K562 (cell line): ENCODE measurements around the gene PIGK. TPM values are rescaled to one million over a fixed set of nuclear protein-coding genes. Genes with fewer than 3 reads are reported as not detected.
A peak's percentile ranks its signal among the peaks of the same experiment; 100 is the strongest.

Experiments
- ELF4 ChIP-seq: fragments of 450-650 bp; formaldehyde crosslinking; IDR thresholded peaks from 2 replicates; pipeline ENCODE4 v1.4.0; 2022; ENCODE audit warnings: missing genetic modification characterization
- ESRRB ChIP-seq: fragments of 250-450 bp; sonication (Bioruptor Pico); IDR thresholded peaks from 2 replicates; pipeline ENCODE4 v1.5.0; 2020; ENCODE audit warnings: mild to moderate bottlenecking, moderate library complexity, borderline replicate concordance
- MTA3 ChIP-seq: fragments of 450-650 bp; formaldehyde crosslinking; IDR thresholded peaks from 2 replicates; pipeline ENCODE4 v1.6.1; 2017; ENCODE audit warnings: mild to moderate bottlenecking, borderline replicate concordance
- PHB2 ChIP-seq: fragments of 450-650 bp; IDR thresholded peaks from 2 replicates; pipeline ENCODE4 v1.6.1; 2017; ENCODE audit warnings: low read depth
- POLR3A ChIP-seq: IDR thresholded peaks from 2 replicates; pipeline ENCODE4 v1.6.1; 2011; ENCODE audit warnings: borderline replicate concordance, mild to moderate bottlenecking, moderate library complexity; ENCODE audit not compliant: insufficient read length, insufficient read depth; ENCODE audit errors: extremely low read depth
- SMARCC2 ChIP-seq: fragments of 450-650 bp; IDR thresholded peaks from 2 replicates; pipeline ENCODE4 v1.6.1; 2017; ENCODE audit warnings: antibody characterized with exemption, moderate library complexity, mild to moderate bottlenecking, low read depth
- TEAD1 ChIP-seq, 2 experiments: fragments of 450-650 bp in 1 of 2; sonication (generic) in 1 of 2; formaldehyde crosslinking; IDR thresholded peaks; 2 replicates each; pipeline versions ENCODE4 v1.4.0 to v1.8.0; 2020 to 2022; ENCODE audit warnings: mild to moderate bottlenecking in 2 of 2, missing genetic modification reagents in 1 of 2
- XRCC5 ChIP-seq: fragments of 200-400 bp; formaldehyde crosslinking; IDR thresholded peaks from 2 replicates; pipeline ENCODE4 v1.6.1; 2017; ENCODE audit warnings: low read depth, mild to moderate bottlenecking, low read length
- ZNF239 ChIP-seq: fragments of 250-450 bp; sonication (Bioruptor Pico); IDR thresholded peaks from 2 replicates; pipeline ENCODE4 v1.4.0; 2020; ENCODE audit warnings: mild to moderate bottlenecking
- ZNF263 ChIP-seq: sonication (generic); formaldehyde crosslinking; IDR thresholded peaks from 2 replicates; pipeline ENCODE4 v1.8.0; 2022; ENCODE audit warnings: mild to moderate bottlenecking, missing genetic modification reagents, borderline replicate concordance
- ZNF778 ChIP-seq: fragments of 450-650 bp; formaldehyde crosslinking; IDR thresholded peaks from 2 replicates; pipeline ENCODE4 v1.4.0; 2020; ENCODE audit warnings: mild to moderate bottlenecking, moderate library complexity
- polyA plus RNA-seq, 8 experiments: library from polyadenylated mRNA; depleted of rRNA in 4 of 8; stranded (reverse) in 5 of 8; unstranded in 3 of 8; fragments of >200 nt; fragmentation: Nextera tagmentation in 2 of 8; fragmentation: Illumina TruSeq in 1 of 8; extraction: Ambion mirVana in 2 of 8; extraction: Trizol in 1 of 8; gene quantifications; 2 replicates each; pipeline versions ENCODE4 v1.2.1 to v1.2.3, GENCODE V29; 2011 to 2014; ENCODE audit warnings: inconsistent platforms in 1 of 8, missing spikeins in 1 of 8
- total RNA-seq, 7 experiments: library from RNA; depleted of rRNA in 6 of 7; stranded (reverse); fragments of >200 nt in 6 of 7; fragmentation: Illumina TruSeq in 2 of 7; extraction: Trizol in 2 of 7; gene quantifications; 2 replicates each; pipeline versions ENCODE4 v1.2.1 to v1.2.3, GENCODE V29; 2011 to 2021; ENCODE audit warnings: low replicate concordance in 1 of 7
- TF ChIP-seq, protein P1 (sequence below): sonication (generic); formaldehyde crosslinking; IDR thresholded peaks from 2 replicates; pipeline ENCODE4 v1.8.1; 2023; ENCODE audit warnings: mild to moderate bottlenecking, missing genetic modification reagents
- TF ChIP-seq, protein P2 (sequence below): fragments of 450-650 bp; formaldehyde crosslinking; IDR thresholded peaks from 2 replicates; pipeline ENCODE4 v1.4.0; 2020; ENCODE audit warnings: mild to moderate bottlenecking, mixed read lengths
- TF ChIP-seq, protein P3 (sequence below): fragments of 250-450 bp; sonication (Bioruptor Pico); IDR thresholded peaks from 2 replicates; pipeline ENCODE4 v1.4.0; 2020; ENCODE audit warnings: mild to moderate bottlenecking, moderate library complexity, borderline replicate concordance

PIGK gene
- total and polyA plus RNA-seq, 9 of the 15 experiments (the other 6 are each of a cell fraction or from before 2014, with no cell fraction given), result 15.7 to 59.5 (median 29.9) TPM

DNA sequence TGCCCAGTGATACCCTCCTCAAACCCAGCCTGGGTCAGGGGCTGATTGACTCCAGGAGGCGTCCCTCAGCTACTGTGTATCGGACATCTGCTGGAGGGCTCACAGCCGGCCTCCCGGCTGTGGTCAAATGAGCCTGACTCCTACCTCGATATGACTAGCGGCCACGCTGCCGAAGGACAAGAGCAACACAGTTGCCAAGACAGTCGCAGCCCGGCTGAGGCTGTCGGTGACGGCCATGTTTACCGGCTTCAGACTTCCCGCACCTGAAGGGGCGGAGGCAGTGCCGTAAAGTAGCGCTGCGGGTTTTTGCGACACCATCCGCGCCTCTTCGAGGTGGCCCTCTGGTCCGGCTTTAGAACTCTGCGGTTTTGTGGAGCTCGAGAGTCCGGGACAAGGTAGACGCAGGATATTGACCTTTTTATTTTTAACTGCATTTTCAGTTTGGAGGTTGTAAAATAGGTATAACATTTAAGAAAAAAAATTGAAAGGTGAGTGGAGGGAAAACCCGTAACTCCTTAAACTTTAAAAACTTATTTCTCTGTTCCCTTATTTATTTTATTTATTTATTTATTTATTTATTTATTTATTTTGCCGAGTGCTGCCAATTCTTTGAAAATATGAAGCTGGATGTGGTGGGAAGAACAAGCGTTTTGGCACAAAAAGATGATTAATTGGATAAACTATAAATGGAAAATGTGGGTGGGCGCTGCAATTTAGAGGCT is at the start of gene PIGK (continued):
- TF ChIP-seq, protein P1, sequence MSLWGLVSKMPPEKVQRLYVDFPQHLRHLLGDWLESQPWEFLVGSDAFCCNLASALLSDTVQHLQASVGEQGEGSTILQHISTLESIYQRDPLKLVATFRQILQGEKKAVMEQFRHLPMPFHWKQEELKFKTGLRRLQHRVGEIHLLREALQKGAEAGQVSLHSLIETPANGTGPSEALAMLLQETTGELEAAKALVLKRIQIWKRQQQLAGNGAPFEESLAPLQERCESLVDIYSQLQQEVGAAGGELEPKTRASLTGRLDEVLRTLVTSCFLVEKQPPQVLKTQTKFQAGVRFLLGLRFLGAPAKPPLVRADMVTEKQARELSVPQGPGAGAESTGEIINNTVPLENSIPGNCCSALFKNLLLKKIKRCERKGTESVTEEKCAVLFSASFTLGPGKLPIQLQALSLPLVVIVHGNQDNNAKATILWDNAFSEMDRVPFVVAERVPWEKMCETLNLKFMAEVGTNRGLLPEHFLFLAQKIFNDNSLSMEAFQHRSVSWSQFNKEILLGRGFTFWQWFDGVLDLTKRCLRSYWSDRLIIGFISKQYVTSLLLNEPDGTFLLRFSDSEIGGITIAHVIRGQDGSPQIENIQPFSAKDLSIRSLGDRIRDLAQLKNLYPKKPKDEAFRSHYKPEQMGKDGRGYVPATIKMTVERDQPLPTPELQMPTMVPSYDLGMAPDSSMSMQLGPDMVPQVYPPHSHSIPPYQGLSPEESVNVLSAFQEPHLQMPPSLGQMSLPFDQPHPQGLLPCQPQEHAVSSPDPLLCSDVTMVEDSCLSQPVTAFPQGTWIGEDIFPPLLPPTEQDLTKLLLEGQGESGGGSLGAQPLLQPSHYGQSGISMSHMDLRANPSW (CRISPR knock-in tag), result no peak
- no peak for TF ChIP-seq TEAD1 (CRISPR knock-in tag; IDR thresholded peaks at IDR 0.05)
- peak; percentile 23; the same call in 1 of the 2 replicates for TF ChIP-seq MTA3
- TF ChIP-seq SMARCC2, result no peak
- no peak for TF ChIP-seq XRCC5
- TF ChIP-seq ZNF778 (CRISPR knock-in tag), result no peak
- no peak for TF ChIP-seq ESRRB (CRISPR knock-in tag)
- no peak for TF ChIP-seq PHB2
- TF ChIP-seq, protein P2, sequence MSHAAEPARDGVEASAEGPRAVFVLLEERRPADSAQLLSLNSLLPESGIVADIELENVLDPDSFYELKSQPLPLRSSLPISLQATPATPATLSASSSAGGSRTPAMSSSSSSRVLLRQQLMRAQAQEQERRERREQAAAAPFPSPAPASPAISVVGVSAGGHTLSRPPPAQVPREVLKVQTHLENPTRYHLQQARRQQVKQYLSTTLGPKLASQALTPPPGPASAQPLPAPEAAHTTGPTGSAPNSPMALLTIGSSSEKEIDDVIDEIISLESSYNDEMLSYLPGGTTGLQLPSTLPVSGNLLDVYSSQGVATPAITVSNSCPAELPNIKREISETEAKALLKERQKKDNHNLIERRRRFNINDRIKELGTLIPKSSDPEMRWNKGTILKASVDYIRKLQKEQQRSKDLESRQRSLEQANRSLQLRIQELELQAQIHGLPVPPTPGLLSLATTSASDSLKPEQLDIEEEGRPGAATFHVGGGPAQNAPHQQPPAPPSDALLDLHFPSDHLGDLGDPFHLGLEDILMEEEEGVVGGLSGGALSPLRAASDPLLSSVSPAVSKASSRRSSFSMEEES, result no peak
- TF ChIP-seq ZNF263, result no peak
- TF ChIP-seq ELF4, result no peak
- TF ChIP-seq, protein P3, sequence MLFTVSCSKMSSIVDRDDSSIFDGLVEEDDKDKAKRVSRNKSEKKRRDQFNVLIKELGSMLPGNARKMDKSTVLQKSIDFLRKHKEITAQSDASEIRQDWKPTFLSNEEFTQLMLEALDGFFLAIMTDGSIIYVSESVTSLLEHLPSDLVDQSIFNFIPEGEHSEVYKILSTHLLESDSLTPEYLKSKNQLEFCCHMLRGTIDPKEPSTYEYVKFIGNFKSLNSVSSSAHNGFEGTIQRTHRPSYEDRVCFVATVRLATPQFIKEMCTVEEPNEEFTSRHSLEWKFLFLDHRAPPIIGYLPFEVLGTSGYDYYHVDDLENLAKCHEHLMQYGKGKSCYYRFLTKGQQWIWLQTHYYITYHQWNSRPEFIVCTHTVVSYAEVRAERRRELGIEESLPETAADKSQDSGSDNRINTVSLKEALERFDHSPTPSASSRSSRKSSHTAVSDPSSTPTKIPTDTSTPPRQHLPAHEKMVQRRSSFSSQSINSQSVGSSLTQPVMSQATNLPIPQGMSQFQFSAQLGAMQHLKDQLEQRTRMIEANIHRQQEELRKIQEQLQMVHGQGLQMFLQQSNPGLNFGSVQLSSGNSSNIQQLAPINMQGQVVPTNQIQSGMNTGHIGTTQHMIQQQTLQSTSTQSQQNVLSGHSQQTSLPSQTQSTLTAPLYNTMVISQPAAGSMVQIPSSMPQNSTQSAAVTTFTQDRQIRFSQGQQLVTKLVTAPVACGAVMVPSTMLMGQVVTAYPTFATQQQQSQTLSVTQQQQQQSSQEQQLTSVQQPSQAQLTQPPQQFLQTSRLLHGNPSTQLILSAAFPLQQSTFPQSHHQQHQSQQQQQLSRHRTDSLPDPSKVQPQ (CRISPR knock-in tag), result no peak
- TF ChIP-seq ZNF239 (CRISPR knock-in tag), result no peak
- TF ChIP-seq POLR3A, result no peak
